Hepatocyte (in vitro differentiated cells): ENCODE measurements around the gene SLC7A10. TPM values are rescaled to one million over a fixed set of nuclear protein-coding genes. Genes with fewer than 3 reads are reported as not detected.

Source experiments
- DNase-seq: peaks from one replicate; pipeline ENCODE4 v3.0.0-alpha.2; 2016; ENCODE audit warnings: low spot score
- H2AFZ ChIP-seq: fragments of 200-600 bp; sonication (generic); 2 replicates; pipeline ENCODE4 v1.6.0; 2016; ENCODE audit warnings: antibody characterized with exemption, mild to moderate bottlenecking
- H3K27ac ChIP-seq: fragments of 200-600 bp; sonication (generic); 2 replicates; pipeline ENCODE4 v1.5.1; 2016; ENCODE audit warnings: mild to moderate bottlenecking
- H3K27me3 ChIP-seq: fragments of 200-600 bp; sonication (generic); 2 replicates; pipeline ENCODE4 v1.6.1; 2016
- H3K36me3 ChIP-seq: fragments of 200-600 bp; sonication (generic); replicated peaks from 2 replicates; pipeline ENCODE4 v1.5.1; 2016; ENCODE audit warnings: low read depth; ENCODE audit not compliant: insufficient read depth
- H3K4me1 ChIP-seq: fragments of 200-600 bp; sonication (generic); 2 replicates; pipeline ENCODE4 v1.5.1; 2016; ENCODE audit warnings: mild to moderate bottlenecking, moderate library complexity; ENCODE audit not compliant: insufficient read depth
- H3K4me2 ChIP-seq: fragments of 200-600 bp; sonication (generic); 2 replicates; pipeline ENCODE4 v1.6.0; 2016
- H3K4me3 ChIP-seq: fragments of 200-600 bp; sonication (generic); 2 replicates; pipeline ENCODE4 v1.5.1; 2016; ENCODE audit warnings: mild to moderate bottlenecking
- H3K79me2 ChIP-seq: fragments of 200-600 bp; sonication (generic); 2 replicates; pipeline ENCODE4 v1.6.0; 2017; ENCODE audit warnings: mild to moderate bottlenecking
- H3K9me2 ChIP-seq: fragments of 200-600 bp; sonication (generic); replicated peaks from 2 replicates; pipeline ENCODE4 v1.6.0; 2017; ENCODE audit warnings: mild to moderate bottlenecking; ENCODE audit not compliant: insufficient read depth
- H3K9me3 ChIP-seq: fragments of 200-600 bp; sonication (generic); 2 replicates; pipeline ENCODE4 v1.5.1; 2016; ENCODE audit warnings: low read depth, mild to moderate bottlenecking
- H4K20me1 ChIP-seq: fragments of 200-600 bp; sonication (generic); 2 replicates; pipeline ENCODE4 v1.6.0; 2016; ENCODE audit warnings: mild to moderate bottlenecking; ENCODE audit not compliant: insufficient read depth, poor library complexity, severe bottlenecking
- EZH2 ChIP-seq: fragments of 200-600 bp; sonication (generic); IDR thresholded peaks from 2 replicates; pipeline ENCODE4 v1.6.1; 2016; ENCODE audit warnings: antibody characterized with exemption, mild to moderate bottlenecking, borderline replicate concordance
- EZH2phosphoT487 ChIP-seq: fragments of 200-600 bp; sonication (generic); IDR thresholded peaks from one replicate; pipeline ENCODE4 v1.6.1; 2018; ENCODE audit warnings: antibody characterized with exemption, mild to moderate bottlenecking, low read depth, moderate library complexity; ENCODE audit not compliant: unreplicated experiment, severe bottlenecking
- WGBS: methylation state at CpG from one replicate; pipeline ENCODE4 v1.1.6; 2016; ENCODE audit warnings: low lambda C conversion rate; ENCODE audit errors: missing lambda C conversion rate; 5-methylcytosine and 5-hydroxymethylcytosine counted together
- polyA plus RNA-seq: library from polyadenylated mRNA; unstranded; fragments of >200 nt; fragmentation: Nextera tagmentation; extraction: Ambion mirVana; gene quantifications from 2 replicates; pipeline ENCODE4 v1.2.1, GENCODE V29; 2016
- total RNA-seq: library from RNA; depleted of rRNA; stranded (reverse); fragments of >200 nt; gene quantifications from 2 replicates; pipeline ENCODE4 v1.2.3, GENCODE V29; 2014
- TF ChIP-seq, protein P1 (sequence below): fragments of 200-600 bp; sonication (generic); IDR thresholded peaks from 2 replicates; pipeline ENCODE4 v1.5.1; 2016; ENCODE audit warnings: antibody characterized with exemption, mild to moderate bottlenecking; ENCODE audit not compliant: poor library complexity

SLC7A10 gene
- total and polyA plus RNA-seq, 2 experiments from 2014 or later = 5.5 to 7.3 TPM

DNA sequence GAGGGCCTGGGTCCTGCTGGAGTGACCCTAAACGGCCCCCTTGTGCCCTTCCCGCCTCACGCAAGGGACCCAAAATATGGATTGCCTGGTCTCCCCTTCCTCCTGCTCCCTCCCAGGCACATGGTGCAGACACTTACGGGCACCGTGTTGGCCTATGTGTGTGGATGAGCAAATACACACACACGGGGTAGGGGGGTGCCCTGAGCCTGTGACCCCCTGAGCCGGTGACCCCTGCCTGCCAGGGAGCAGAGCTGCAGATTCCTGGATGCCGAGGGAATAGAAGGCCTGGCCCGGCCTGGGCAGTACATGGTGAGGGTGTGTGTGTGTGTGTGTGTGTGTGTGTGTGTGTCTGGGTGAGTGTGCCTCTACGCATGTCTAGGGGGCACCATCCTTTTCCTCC is 43.4 kb upstream of the SLC7A10 start:
- H3K27me3 ChIP-seq = no peaks in the 10 kb centered on the region
- H3K9me2 ChIP-seq = no peaks in the 10 kb centered on the region
- H3K4me1 ChIP-seq = peaks cover 4% of the 10 kb centered on the region
- 91% methylated on average over 10 of the region's 10 CpGs for WGBS
- H3K4me2 ChIP-seq = no peak overlapping the region
- no peaks in the 10 kb centered on the region for H4K20me1 ChIP-seq
- H3K36me3 ChIP-seq = no peaks in the 10 kb centered on the region
- TF ChIP-seq EZH2 (no peak), EZH2phosphoT487 (no peak)
- TF ChIP-seq, protein P1, sequence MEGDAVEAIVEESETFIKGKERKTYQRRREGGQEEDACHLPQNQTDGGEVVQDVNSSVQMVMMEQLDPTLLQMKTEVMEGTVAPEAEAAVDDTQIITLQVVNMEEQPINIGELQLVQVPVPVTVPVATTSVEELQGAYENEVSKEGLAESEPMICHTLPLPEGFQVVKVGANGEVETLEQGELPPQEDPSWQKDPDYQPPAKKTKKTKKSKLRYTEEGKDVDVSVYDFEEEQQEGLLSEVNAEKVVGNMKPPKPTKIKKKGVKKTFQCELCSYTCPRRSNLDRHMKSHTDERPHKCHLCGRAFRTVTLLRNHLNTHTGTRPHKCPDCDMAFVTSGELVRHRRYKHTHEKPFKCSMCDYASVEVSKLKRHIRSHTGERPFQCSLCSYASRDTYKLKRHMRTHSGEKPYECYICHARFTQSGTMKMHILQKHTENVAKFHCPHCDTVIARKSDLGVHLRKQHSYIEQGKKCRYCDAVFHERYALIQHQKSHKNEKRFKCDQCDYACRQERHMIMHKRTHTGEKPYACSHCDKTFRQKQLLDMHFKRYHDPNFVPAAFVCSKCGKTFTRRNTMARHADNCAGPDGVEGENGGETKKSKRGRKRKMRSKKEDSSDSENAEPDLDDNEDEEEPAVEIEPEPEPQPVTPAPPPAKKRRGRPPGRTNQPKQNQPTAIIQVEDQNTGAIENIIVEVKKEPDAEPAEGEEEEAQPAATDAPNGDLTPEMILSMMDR = no peak
- H3K4me3 ChIP-seq = no peak overlapping the region
- H2AFZ ChIP-seq = no peak overlapping the region
- no peak for DNase-seq
- no peak overlapping the region for H3K27ac ChIP-seq
- H3K79me2 ChIP-seq = no peaks in the 10 kb centered on the region
- H3K9me3 ChIP-seq = no peaks in the 10 kb centered on the region

DNA sequence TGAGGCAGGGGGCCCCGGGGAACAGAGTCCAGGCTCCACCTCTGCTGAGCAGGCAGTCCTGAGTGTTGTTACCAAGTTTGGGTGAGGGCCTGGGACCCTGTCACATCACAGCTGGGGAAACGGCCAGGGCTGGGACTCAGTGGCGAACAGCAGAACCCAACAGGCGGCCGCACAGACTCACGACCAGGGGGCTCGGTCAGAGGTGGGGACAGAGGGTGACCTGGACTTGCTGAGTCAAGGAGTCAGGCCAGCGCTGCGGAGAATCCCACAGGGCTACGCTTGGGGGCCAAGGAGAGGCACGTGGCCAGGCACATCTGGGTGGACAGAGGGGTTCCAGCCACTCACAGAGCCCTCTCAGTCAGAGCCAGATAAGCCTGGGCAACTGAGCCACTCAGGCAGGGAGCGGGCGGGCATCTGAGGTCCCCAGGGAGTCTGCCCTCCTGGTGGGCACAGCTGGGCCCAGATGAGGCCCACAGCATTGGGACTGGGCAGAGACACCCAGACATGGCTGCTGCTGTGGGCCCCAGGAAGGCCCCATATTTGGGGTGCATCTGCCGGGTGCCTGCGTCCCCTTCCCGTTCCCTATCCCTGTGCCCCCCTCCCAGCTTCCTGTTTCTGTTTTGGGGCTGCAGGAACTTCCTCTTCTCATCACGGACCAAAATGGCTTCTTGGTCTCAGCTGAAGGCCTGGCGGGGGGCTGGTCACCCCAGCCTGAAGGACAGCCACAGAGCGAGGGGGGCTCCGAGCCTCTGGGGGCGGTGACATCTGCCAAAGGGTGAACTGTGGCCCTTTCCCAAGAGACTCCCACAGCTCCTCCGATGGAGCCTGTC is 42.7 kb upstream of the SLC7A10 start:
- Histone ChIP-seq H3K9me3 (no peaks in the 10 kb centered on the region), H3K27ac (no peak overlapping the region), H4K20me1 (no peaks in the 10 kb centered on the region), H3K9me2 (no peaks in the 10 kb centered on the region), H3K4me1 (no peaks in the 10 kb centered on the region), H2AFZ (no peak overlapping the region), H3K27me3 (no peaks in the 10 kb centered on the region), H3K36me3 (no peaks in the 10 kb centered on the region), H3K4me3 (no peak overlapping the region), H3K79me2 (no peaks in the 10 kb centered on the region), H3K4me2 (no peak overlapping the region)
- DNase-seq = no peak
- WGBS = 91% methylated on average over 20 of the region's 22 CpGs
- TF ChIP-seq, protein P1 = no peak
- TF ChIP-seq EZH2 (no peak), EZH2phosphoT487 (no peak)

DNA sequence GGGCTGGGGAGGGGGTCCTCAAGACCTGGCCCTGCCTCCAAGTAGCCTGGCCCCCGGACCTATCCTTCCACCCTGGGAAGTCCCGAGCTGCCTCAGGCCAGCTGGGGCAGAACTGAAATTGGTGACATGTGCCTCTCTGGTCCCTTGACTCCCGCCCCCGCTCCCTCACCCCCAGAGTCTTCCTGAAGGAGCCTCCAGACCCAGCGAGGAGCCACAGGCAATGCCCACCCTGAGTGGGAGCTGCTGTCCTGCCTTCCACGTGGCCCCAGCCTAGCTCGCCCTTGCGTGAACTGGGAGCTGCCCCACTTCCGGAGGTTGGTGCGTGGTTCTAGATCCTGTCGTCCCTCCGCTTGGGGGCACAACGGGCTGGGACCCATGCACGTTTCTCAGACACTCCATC is 42.1 kb upstream of the SLC7A10 start:
- TF ChIP-seq, protein P1 = no peak
- TF ChIP-seq EZH2phosphoT487 (no peak), EZH2 (no peak)
- Histone ChIP-seq H3K4me2 (no peak overlapping the region), H3K4me3 (no peak overlapping the region), H3K36me3 (no peaks in the 10 kb centered on the region), H3K9me3 (no peaks in the 10 kb centered on the region), H3K9me2 (no peaks in the 10 kb centered on the region), H3K27ac (no peak overlapping the region), H3K4me1 (no peaks in the 10 kb centered on the region), H2AFZ (no peak overlapping the region), H3K79me2 (no peaks in the 10 kb centered on the region), H3K27me3 (no peaks in the 10 kb centered on the region), H4K20me1 (no peaks in the 10 kb centered on the region)
- WGBS = 85% methylated on average over 14 of the region's 14 CpGs
- no peak for DNase-seq
